Loucy (cell line): Measurements from ENCODE around the gene SSH2.

ENCODE experiments used
- H2AFZ ChIP-seq: fragments of 200-600 bp; sonication (generic); 2 replicates; pipeline ENCODE4 v1.6.0; 2016; ENCODE audit warnings: antibody characterized with exemption, mild to moderate bottlenecking, low read length, moderate library complexity
- H3F3A ChIP-seq: fragments of 200-600 bp; 2 replicates; pipeline ENCODE4 v1.6.0; 2016; ENCODE audit warnings: antibody characterized with exemption, low read depth, mild to moderate bottlenecking
- H3K27me3 ChIP-seq: fragments of 200-600 bp; sonication (generic); 2 replicates; pipeline ENCODE4 v1.6.1; 2014; ENCODE audit warnings: low read length, mild to moderate bottlenecking; ENCODE audit not compliant: insufficient read depth, poor library complexity, severe bottlenecking
- H3K36me3 ChIP-seq: fragments of 200-600 bp; sonication (generic); 2 replicates; pipeline ENCODE4 v1.6.1; 2016; ENCODE audit warnings: low read length; ENCODE audit not compliant: insufficient read depth
- H3K4me1 ChIP-seq: fragments of 200-600 bp; sonication (generic); 2 replicates; pipeline ENCODE4 v1.5.1; 2014; ENCODE audit warnings: low read length, mild to moderate bottlenecking; ENCODE audit not compliant: insufficient read depth, poor library complexity, severe bottlenecking
- H3K4me2 ChIP-seq: fragments of 200-600 bp; sonication (generic); 2 replicates; pipeline ENCODE4 v1.6.0; 2014; ENCODE audit warnings: antibody characterized with exemption, low read length, low read depth, mild to moderate bottlenecking; ENCODE audit not compliant: poor library complexity, severe bottlenecking
- H3K4me3 ChIP-seq: fragments of 200-600 bp; sonication (generic); 2 replicates; pipeline ENCODE4 v1.5.1; 2014; ENCODE audit warnings: low read length, mild to moderate bottlenecking, mixed read lengths; ENCODE audit not compliant: poor library complexity, severe bottlenecking
- H3K79me2 ChIP-seq: fragments of 200-600 bp; sonication (generic); 2 replicates; pipeline ENCODE4 v1.6.1; 2014; ENCODE audit warnings: low read length; ENCODE audit not compliant: insufficient read depth
- H3K9ac ChIP-seq: fragments of 200-600 bp; sonication (generic); 2 replicates; pipeline ENCODE4 v1.6.0; 2014; ENCODE audit warnings: mild to moderate bottlenecking, low read depth, low read length, moderate library complexity; ENCODE audit not compliant: poor library complexity, severe bottlenecking
- H3K9me2 ChIP-seq: fragments of 200-600 bp; sonication (generic); replicated peaks from 2 replicates; pipeline ENCODE4 v1.6.1; 2016; ENCODE audit warnings: low read depth, low read length, mixed read lengths
- H3K9me3 ChIP-seq: fragments of 200-600 bp; sonication (generic); 2 replicates; pipeline ENCODE4 v1.6.1; 2014; ENCODE audit warnings: mild to moderate bottlenecking, antibody characterized with exemption, low read length, low read depth; ENCODE audit not compliant: insufficient read depth
- H4K20me1 ChIP-seq: fragments of 200-600 bp; sonication (generic); 2 replicates; pipeline ENCODE4 v1.6.0; 2014; ENCODE audit warnings: antibody characterized with exemption, low read length, mild to moderate bottlenecking; ENCODE audit not compliant: insufficient read depth, poor library complexity, severe bottlenecking
- EZH2phosphoT487 ChIP-seq: fragments of 200-600 bp; IDR thresholded peaks from 2 replicates; pipeline ENCODE4 v1.6.1; 2018; ENCODE audit warnings: antibody characterized with exemption, mild to moderate bottlenecking, moderate library complexity, borderline replicate concordance
- TF ChIP-seq, protein P1 (sequence below): fragments of 200-600 bp; sonication (generic); conservative IDR thresholded peaks from 2 replicates; pipeline ENCODE4 v1.5.1; 2014; ENCODE audit warnings: mild to moderate bottlenecking, antibody characterized with exemption, low read length

SSH2 gene

GRCh38 chr17:29713626-29714025 is 216.4 kb downstream of the SSH2 start:
- TF ChIP-seq, protein P1, sequence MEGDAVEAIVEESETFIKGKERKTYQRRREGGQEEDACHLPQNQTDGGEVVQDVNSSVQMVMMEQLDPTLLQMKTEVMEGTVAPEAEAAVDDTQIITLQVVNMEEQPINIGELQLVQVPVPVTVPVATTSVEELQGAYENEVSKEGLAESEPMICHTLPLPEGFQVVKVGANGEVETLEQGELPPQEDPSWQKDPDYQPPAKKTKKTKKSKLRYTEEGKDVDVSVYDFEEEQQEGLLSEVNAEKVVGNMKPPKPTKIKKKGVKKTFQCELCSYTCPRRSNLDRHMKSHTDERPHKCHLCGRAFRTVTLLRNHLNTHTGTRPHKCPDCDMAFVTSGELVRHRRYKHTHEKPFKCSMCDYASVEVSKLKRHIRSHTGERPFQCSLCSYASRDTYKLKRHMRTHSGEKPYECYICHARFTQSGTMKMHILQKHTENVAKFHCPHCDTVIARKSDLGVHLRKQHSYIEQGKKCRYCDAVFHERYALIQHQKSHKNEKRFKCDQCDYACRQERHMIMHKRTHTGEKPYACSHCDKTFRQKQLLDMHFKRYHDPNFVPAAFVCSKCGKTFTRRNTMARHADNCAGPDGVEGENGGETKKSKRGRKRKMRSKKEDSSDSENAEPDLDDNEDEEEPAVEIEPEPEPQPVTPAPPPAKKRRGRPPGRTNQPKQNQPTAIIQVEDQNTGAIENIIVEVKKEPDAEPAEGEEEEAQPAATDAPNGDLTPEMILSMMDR, result no peak
- no peak for TF ChIP-seq EZH2phosphoT487
- no peaks in the 10 kb centered on the region for H3K4me1 ChIP-seq

GRCh38 chr17:29711588-29712385 is 218.2 kb downstream of the SSH2 start:
- peaks cover 7% of the 10 kb centered on the region for H3K4me1 ChIP-seq
- H3K4me2 ChIP-seq, result no peak overlapping the region
- no peaks in the 10 kb centered on the region for H3K36me3 ChIP-seq
- H3K9me2 ChIP-seq, result no peaks in the 10 kb centered on the region
- 0 out of 2 replicates have a peak, but pooled peaks cover 4% of the 10 kb centered on the region for H3F3A ChIP-seq
- H3K9ac ChIP-seq, result no peak overlapping the region
- no peak overlapping the region for H3K4me3 ChIP-seq
- H2AFZ ChIP-seq, result no peak overlapping the region
- no peaks in the 10 kb centered on the region for H3K27me3 ChIP-seq
- H3K79me2 ChIP-seq, result peaks cover 12% of the 10 kb centered on the region; the same call in 1 of the 2 replicates
- no peaks in the 10 kb centered on the region for H4K20me1 ChIP-seq
- TF ChIP-seq, protein P1, result no peak
- TF ChIP-seq EZH2phosphoT487, result no peak
- no peaks in the 10 kb centered on the region for H3K9me3 ChIP-seq

More at GRCh38 chr17:29713626-29714025, 216.4 kb downstream of the SSH2 start:
- Histone ChIP-seq H3K9me3 (no peaks in the 10 kb centered on the region), H3K36me3 (no peaks in the 10 kb centered on the region), H3K27me3 (no peaks in the 10 kb centered on the region), H2AFZ (no peak overlapping the region), H3K9ac (no peak overlapping the region), H3K4me2 (no peak overlapping the region), H3K4me3 (no peak overlapping the region), H3K79me2 (peaks cover 12% of the 10 kb centered on the region), H4K20me1 (no peaks in the 10 kb centered on the region), H3F3A (no peaks in the 10 kb centered on the region), H3K9me2 (no peaks in the 10 kb centered on the region)

- Histone ChIP-seq H3K4me1 (peaks cover 15% of the 10 kb centered on the region), H3K4me2 (no peak overlapping the region), H3K9ac (no peak overlapping the region), H3K27me3 (no peaks in the 10 kb centered on the region), H3K79me2 (peaks cover 12% of the 10 kb centered on the region; the same call in 1 of the 2 replicates), H4K20me1 (no peaks in the 10 kb centered on the region), H3K9me3 (no peaks in the 10 kb centered on the region), H3K36me3 (no peaks in the 10 kb centered on the region), H2AFZ (no peak overlapping the region), H3K9me2 (no peaks in the 10 kb centered on the region), H3F3A (peaks cover 11% of the 10 kb centered on the region), H3K4me3 (no peak overlapping the region)
- TF ChIP-seq, protein P1, result no peak
- TF ChIP-seq EZH2phosphoT487, result no peak
Observed at GRCh38 chr17:29710891-29711418, 219.1 kb downstream of the SSH2 start.
